Uterus (tissue), 4 donors: Measurements from ENCODE around the gene NCDN. TPM values are rescaled to one million over a fixed set of nuclear protein-coding genes. Genes with fewer than 3 reads are reported as not detected.

Source experiments
- DNase-seq, 2 donors: peaks; one replicate each; pipeline ENCODE4 v3.0.0-alpha.2; 2019 to 2020
- H3K27ac ChIP-seq, 2 donors: fragments of 200-600 bp; sonication (generic); 1 replicate in 1 of 2; 2 replicates in 1 of 2; pipeline ENCODE4 v1.5.1; 2016 to 2018
- H3K27me3 ChIP-seq, 2 donors: fragments of 200-600 bp; sonication (generic); one replicate each; pipeline ENCODE4 v1.5.1; 2018 to 2019; ENCODE audit warnings: control low read depth in 1 of 2
- H3K36me3 ChIP-seq, 2 donors: fragments of 200-600 bp; sonication (generic); one replicate each; pipeline ENCODE4 v1.5.1; 2019; ENCODE audit warnings: control low read depth in 1 of 2
- H3K4me1 ChIP-seq, 2 donors: fragments of 200-600 bp; sonication (generic); one replicate each; pipeline ENCODE4 v1.5.1; 2018 to 2019; ENCODE audit warnings: control low read depth in 1 of 2
- H3K4me3 ChIP-seq, 2 donors: fragments of 200-600 bp; sonication (generic); 1 replicate in 1 of 2; 2 replicates in 1 of 2; pipeline ENCODE4 v1.5.1; 2018 to 2019; ENCODE audit warnings: mild to moderate bottlenecking in 1 of 2
- H3K9me3 ChIP-seq, 2 donors: fragments of 200-600 bp; sonication (generic); one replicate each; pipeline ENCODE4 v1.5.1; 2019; ENCODE audit warnings: control low read depth in 1 of 2
- CTCF ChIP-seq, 4 experiments: fragments of 200-600 bp in 2 of 4; fragments of 450-650 bp in 2 of 4; sonication (generic) in 2 of 4; IDR thresholded peaks; one replicate each; pipeline ENCODE4 v1.5.1; 2016 to 2019; ENCODE audit warnings: antibody characterized with exemption in 4 of 4, mild to moderate bottlenecking in 2 of 4, moderate library complexity in 1 of 4
- POLR2A ChIP-seq, 2 donors: fragments of 450-650 bp; IDR thresholded peaks; one replicate each; pipeline ENCODE4 v1.6.1; 2016; ENCODE audit warnings: antibody characterized with exemption in 2 of 2, mild to moderate bottlenecking in 1 of 2, moderate library complexity in 1 of 2
- intact Hi-C: fragments of 100-400 bp; cut with DNase I; formaldehyde crosslinking; loops from one replicate; pipeline ENCODE4 v1.15.1; 2023; ENCODE audit warnings: low total_unique reads
- total RNA-seq, 4 donors: library from RNA; depleted of rRNA in 3 of 4; stranded (reverse); fragments of >200 nt in 3 of 4; gene quantifications; one replicate each; pipeline versions ENCODE4 v1.1.0 to v1.2.4, GENCODE V29; 2014 to 2023
- donor health status: DM: yes; HTN: yes; CAD: no.

The NCDN gene
- total RNA-seq, 4 donors from 2014 or later, result 4.4 to 29.9 (median 17.0) TPM

- H3K4me1 ChIP-seq, result no peaks in the 10 kb centered on the region
- H3K27ac ChIP-seq, result no peak overlapping the region
- no peaks in the 10 kb centered on the region for H3K36me3 ChIP-seq
- TF ChIP-seq CTCF (IDR thresholded peaks at IDR 0.05), result no peak
- TF ChIP-seq POLR2A (IDR thresholded peaks at IDR 0.05), result no peak
- H3K27me3 ChIP-seq, result no peaks in the 10 kb centered on the region
- no peaks in the 10 kb centered on the region for H3K9me3 ChIP-seq
- intact Hi-C loops, result no loop called here
- no peak for DNase-seq
- no peak overlapping the region for H3K4me3 ChIP-seq
Observed at GRCh38 chr1:35519432-35519831, 38.2 kb upstream of the NCDN start.

GRCh38 chr1:35524106-35524505, 33.5 kb upstream of the NCDN start:
- no peak for DNase-seq
- TF ChIP-seq CTCF (IDR thresholded peaks at IDR 0.05) (no peak), POLR2A (IDR thresholded peaks at IDR 0.05) (no peak)
- H3K27me3 ChIP-seq, result no peaks in the 10 kb centered on the region
- H3K27ac ChIP-seq, result no peak overlapping the region
- H3K4me1 ChIP-seq, result no peaks in the 10 kb centered on the region
- H3K4me3 ChIP-seq, result no peak overlapping the region
- no peaks in the 10 kb centered on the region for H3K9me3 ChIP-seq
- H3K36me3 ChIP-seq, result no peaks in the 10 kb centered on the region
- intact Hi-C loops, result no loop called here

- Histone ChIP-seq H3K27ac (no peak overlapping the region), H3K36me3 (no peaks in the 10 kb centered on the region), H3K4me1 (no peaks in the 10 kb centered on the region), H3K4me3 (no peak overlapping the region), H3K27me3 (no peaks in the 10 kb centered on the region), H3K9me3 (no peaks in the 10 kb centered on the region)
- intact Hi-C loops, result no loop called here
- no peak for TF ChIP-seq CTCF (IDR thresholded peaks at IDR 0.05)
- no peak for TF ChIP-seq POLR2A (IDR thresholded peaks at IDR 0.05)
- DNase-seq, result no peak
Observed at GRCh38 chr1:35530168-35530567, 27.4 kb upstream of the NCDN start.

- TF ChIP-seq POLR2A (IDR thresholded peaks at IDR 0.05) (no peak), CTCF (IDR thresholded peaks at IDR 0.05) (no peak)
- Histone ChIP-seq H3K27ac (no peak overlapping the region), H3K9me3 (no peaks in the 10 kb centered on the region), H3K27me3 (no peaks in the 10 kb centered on the region), H3K4me3 (no peak overlapping the region), H3K4me1 (no peaks in the 10 kb centered on the region), H3K36me3 (no peaks in the 10 kb centered on the region)
- DNase-seq, result no peak
- intact Hi-C loops, result no loop called here
Observed at GRCh38 chr1:35530946-35531345, 26.7 kb upstream of the NCDN start.

- Histone ChIP-seq H3K27me3 (no peaks in the 10 kb centered on the region), H3K36me3 (no peaks in the 10 kb centered on the region), H3K9me3 (no peaks in the 10 kb centered on the region), H3K4me3 (no peak overlapping the region), H3K27ac (no peak overlapping the region), H3K4me1 (no peaks in the 10 kb centered on the region)
- no peak for DNase-seq
- no peak for TF ChIP-seq POLR2A (IDR thresholded peaks at IDR 0.05)
- TF ChIP-seq CTCF (IDR thresholded peaks at IDR 0.05), result no peak
- intact Hi-C loops, result no loop called here
Observed at GRCh38 chr1:35531368-35531767, 26.2 kb upstream of the NCDN start.
